NT2/D1 (cell line): ENCODE data around the gene EFNA3.

Source experiments
- SUZ12 ChIP-seq: IDR thresholded peaks from 2 replicates; pipeline ENCODE4 v1.6.1; 2011; ENCODE audit not compliant: insufficient read length, insufficient read depth; ENCODE audit errors: extremely low read depth
- YY1 ChIP-seq: IDR thresholded peaks from 2 replicates; pipeline ENCODE4 v1.6.1; 2011; ENCODE audit not compliant: insufficient read length, insufficient read depth
- ZNF274 ChIP-seq: IDR thresholded peaks from 2 replicates; pipeline ENCODE4 v1.6.1; 2011; ENCODE audit warnings: mild to moderate bottlenecking, low read depth, low read length

DNA sequence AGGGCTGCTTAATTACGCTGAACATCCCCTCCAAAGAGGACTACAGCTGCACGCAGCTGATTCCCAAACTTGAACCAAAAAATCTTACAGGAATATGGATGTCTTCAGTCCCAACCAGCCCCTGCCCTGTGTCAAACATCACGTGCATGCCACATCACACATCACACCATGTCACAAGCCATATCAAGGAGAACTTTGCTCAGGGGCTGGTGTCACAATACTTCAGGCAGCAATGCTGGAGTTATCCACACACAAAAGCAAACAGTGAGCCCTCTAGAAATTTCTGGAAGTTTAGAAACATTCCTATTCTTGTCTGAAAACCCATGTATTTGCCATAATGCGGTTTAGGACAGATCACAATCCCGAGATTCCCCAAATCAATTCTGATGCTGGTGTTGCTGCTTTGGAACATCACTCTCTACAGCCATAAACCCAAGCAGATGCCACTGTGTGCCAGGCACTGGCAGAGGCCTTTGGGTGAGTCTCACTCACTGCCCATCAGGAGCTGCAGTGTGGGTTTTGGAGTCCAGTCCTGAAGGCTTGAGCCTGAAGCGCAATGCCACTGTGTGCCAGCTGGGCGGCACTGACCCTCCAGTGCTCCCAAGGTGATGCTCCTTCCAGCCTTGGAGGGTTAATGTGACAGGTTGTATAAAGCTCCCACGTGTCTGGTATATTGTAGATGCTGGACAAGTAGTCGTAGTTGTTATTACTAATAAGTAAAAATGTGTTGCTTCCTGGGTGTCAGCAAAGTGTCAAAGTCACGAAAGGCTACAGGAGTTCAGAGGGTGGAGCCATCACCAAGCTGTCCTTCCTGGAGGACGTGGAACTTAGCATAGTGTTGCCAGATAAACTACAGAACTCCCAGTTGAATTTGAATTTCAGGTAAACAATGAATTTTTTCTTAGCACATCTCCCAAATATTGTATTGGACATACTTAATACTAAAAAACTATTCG is 28.9 kb downstream of the EFNA3 start:
- TF ChIP-seq ZNF274 (no peak), SUZ12 (no peak), YY1 (no peak)
